IPS-11a (cell line): Measurements from ENCODE around the gene CSNK1D.

Experiments
- H3K4me3 ChIP-seq: one replicate; pipeline ENCODE4 v1.5.1; 2013; ENCODE audit warnings: low read depth, low read length, control low read depth

The CSNK1D gene

GRCh38 chr17:82273327-82274133, at the start of gene CSNK1D:
TSS of gene CSNK1D (minus strand) at chr17:82273700. CDS start at chr17:82273381, 319 bp downstream.
- H3K4me3 ChIP-seq, result peak within 1 kb of the TSS; percentile 73

DNA sequence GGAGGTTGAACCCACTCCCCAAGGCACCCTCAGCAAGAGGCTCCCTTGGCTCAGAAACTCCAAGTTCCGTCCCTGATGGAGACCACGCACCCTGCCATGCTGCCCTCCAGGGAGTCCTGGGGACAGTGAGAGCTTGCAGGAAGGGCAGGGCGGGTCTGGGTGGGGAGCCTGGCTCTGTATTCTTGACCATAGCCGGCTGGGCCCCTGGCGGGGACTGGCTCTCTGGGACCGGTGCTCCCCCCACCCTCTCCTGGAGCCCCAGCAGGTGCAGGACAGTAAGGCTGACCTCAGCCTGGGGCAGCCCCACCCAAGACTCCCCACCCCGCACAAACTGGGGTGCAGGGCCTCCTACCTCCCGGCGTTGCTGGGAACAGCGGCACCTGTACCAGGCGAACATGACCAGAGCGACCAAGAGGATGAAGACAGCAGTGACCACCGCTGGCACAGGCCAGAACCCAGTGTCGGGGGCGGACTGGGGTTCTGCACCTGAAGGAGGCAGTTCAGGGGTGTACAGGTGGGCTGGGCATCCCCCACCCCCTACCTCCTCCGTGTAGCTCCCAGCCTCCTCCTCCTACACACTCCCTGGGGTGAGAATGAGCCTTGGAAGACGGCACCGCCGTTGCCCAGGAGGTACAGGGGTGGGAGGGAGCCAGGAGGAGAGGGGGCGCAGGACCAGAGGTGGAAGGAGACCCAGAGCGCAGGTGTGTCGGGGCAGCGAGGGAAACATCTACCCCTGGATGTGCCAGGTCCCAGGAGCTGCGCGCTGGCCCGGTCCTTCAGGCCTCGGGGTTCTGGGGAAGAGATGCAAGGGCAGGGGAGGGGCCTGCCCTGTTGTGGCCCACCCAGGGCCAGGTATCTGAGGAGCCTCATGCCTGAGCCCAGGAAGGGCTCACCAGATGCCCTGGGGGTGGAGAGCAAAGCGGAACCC, 49.3 kb upstream of the CSNK1D start:
- H3K4me3 ChIP-seq, result no peak overlapping the region

DNA sequence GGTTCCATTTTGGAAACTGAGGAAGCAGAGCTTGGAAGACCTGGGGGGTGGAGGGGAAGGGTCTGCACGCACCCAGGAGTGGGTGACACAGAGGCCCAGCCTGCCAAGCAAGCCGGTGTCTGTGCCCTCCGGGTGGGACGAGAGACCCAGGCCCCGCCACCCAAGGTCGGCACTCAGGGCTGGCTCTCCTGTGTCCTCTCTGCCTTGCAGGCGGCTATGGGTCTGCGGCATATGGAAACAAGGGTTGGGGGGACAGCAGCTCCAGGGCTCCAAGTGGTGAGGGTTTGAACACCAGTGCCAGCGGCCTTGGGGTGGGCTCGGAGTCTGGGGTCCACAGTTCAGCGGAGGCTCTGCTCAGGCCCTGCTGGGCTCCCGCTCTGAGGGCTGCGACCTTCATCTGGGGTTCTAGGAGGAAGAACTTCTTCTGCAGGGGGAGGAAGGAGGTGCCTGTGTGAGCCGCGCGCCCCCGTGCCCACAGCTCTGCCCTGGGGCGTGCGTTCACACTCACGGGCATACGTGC, 48.5 kb upstream of the CSNK1D start:
- H3K4me3 ChIP-seq, result no peak overlapping the region

DNA sequence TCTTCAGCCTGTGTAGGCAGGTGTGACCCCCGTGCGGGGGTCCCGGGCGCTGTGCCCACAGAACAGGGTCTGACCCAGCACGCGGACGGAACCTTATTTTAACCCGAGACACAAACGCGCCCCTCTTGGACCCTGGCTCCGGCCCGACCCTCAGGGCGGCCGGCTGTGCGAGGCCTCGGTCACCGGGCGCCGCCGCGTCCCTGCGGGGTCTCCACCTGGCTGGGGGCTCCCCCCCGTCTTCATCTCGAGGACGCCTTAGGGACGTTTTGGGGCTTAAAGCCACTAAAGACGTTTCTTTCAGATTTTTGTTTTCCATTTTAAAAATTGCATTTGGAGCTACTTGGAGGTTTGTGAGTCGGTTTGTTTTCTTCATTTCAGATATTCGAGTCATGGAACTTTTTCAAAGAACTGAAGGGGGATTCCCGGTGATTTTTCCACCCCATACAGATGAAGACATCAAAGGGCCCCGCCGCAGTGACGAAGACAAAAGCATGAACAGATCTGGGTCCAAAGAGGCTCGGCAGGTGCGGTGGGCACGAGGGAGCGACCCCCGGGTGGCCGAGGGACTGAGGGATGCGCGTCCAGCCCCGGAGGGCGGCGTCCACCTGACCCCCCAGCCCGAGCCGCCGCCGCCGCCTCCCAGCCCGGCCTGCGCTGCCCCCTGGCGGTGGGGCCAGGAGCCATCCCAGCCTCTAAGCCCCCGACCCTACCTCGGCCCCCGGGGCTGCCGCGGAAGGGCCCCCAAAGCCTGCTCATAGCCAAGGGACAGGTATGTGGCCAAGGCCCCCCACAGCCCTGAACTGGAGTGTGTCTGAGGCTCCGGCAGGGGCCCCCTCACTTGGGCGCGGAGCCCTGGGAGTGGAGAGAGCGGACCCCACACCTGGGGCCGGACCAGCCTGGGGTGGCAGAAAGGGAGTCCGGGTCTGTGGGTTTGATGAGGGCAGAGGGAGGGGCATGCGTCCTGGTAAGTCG, 47.7 kb upstream of the CSNK1D start:
- no peak overlapping the region for H3K4me3 ChIP-seq

DNA sequence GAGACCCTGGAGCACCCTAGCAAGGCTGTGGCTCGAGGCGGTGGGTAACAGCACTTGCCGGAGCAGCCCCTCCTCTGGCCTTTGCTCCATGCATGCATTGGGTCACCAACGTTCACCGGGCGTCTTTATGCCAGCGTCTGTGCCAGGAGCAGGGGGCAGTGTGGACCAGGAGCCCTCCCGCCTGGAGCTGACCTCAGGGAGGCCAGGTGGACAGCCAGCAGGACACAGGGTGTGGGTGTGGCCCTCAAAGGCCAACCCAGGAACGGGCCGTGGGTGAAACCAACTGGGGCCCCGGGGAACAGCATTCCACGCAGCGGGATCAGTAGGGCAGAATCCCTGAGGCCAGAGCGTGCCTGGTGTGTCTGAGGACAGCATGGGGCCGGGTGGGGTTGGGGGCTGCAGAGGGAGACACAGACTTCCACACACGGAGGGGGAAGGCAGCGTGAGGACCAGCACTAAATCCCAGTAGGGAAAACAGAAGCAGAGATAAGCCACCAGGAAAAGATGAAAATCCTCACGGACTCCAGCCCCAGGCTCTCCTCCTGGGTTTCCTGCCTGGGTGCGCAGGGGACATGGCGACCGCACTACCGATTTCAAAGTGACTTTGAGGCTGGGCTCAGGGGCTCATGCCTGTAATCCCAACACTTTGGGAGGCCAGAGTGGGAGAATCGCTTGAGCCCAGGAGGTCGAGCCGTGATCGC, 46.8 kb upstream of the CSNK1D start:
- H3K4me3 ChIP-seq, result no peak overlapping the region

- H3K4me3 ChIP-seq, result no peak overlapping the region
These were observed 46.1 kb upstream of the CSNK1D start for GRCh38 chr17:82319619-82320062.

GRCh38 chr17:82318772-82319606, 45.5 kb upstream of the CSNK1D start:
- H3K4me3 ChIP-seq, result no peak overlapping the region

DNA sequence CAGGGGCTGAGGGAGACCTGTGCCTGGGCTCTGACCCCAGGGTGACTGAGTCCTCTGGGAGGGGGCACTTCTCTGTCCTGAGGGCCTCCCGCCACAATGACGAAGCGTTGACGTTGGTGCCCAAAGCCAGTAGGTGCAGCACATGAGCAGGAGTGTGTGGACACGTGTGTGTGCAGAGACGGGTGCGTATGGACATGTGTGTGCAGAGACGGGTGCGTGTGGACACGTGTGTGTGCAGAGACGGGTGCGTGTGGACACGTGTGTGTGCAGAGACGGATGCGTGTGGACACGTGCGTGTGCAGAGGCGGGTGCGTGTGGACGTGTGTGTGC, 44.6 kb upstream of the CSNK1D start:
- no peak overlapping the region for H3K4me3 ChIP-seq

GRCh38 chr17:82317394-82318168, 44.1 kb upstream of the CSNK1D start, which contains the start of gene CD7:
TSS of gene CD7 (minus strand) at chr17:82317608. CDS start at chr17:82317495, 113 bp downstream.
- H3K4me3 ChIP-seq, result no peak within 1 kb of the TSS

DNA sequence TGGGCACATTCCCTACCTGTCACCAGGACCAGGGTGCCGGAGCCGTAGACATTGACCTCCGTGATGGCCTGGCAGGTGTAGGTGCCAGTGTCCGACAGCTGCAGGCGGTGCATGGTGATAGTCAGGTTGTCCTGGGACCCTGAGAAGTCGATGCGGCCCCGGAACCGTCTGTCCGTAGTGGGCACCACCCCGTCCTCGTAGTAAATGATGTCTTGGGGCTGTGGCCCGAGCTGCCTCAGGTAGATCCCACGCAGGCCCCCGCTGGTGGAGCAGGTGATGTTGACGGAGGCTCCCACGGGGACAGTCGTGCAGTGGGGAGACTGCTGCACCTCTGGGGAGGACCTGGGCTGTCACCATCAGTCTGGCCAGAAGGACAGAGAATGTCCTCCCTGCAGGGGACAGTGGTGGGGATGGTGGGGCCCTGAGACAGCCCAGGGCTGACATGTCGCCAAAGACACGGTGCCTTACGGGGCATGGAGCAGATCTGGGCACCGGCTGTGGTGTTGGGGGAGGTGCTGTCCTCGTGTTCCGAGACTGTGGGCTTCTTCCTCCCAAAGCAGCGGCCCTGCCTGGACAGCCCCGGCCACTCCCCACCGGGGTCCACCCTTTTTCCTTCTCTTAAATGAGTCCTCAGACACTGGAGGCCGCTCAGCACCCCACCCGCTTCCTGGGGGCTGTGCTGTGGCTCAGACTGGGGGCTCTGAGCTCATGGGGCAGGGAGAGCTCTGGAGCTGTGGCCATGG, 43.3 kb upstream of the CSNK1D start:
- H3K4me3 ChIP-seq, result no peak overlapping the region

DNA sequence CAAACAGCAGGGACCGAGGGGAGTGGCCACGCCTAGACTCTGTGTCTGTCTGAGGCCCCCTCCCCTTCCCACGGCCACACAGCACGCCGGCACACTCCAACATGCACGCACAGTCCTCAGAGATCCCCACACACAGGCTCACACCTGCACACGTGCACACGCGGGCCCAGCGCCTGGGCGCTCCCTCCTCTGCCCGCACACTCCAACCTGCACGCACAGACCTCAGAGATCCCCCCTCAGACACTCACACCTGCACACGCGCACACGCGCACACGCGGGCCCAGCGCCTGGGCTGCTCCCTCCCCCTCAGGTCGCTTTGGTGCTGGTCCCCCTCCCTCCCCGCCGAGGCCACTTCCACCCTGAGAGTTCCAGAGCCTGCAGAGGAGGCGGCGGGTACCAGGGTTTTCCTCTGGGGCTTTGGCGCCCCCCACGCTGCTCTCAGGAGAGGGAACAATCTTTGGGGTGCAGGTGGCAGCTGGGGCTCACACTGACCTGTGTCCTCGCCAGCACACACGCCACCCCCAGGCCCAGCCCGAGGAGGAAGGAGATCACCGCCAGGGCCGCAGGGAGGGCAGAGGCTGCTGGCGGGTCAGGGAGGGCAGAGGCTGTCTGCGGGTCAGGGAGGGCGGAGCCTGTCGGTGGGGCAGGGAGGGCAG, 42.3 kb upstream of the CSNK1D start:
- no peak overlapping the region for H3K4me3 ChIP-seq

DNA sequence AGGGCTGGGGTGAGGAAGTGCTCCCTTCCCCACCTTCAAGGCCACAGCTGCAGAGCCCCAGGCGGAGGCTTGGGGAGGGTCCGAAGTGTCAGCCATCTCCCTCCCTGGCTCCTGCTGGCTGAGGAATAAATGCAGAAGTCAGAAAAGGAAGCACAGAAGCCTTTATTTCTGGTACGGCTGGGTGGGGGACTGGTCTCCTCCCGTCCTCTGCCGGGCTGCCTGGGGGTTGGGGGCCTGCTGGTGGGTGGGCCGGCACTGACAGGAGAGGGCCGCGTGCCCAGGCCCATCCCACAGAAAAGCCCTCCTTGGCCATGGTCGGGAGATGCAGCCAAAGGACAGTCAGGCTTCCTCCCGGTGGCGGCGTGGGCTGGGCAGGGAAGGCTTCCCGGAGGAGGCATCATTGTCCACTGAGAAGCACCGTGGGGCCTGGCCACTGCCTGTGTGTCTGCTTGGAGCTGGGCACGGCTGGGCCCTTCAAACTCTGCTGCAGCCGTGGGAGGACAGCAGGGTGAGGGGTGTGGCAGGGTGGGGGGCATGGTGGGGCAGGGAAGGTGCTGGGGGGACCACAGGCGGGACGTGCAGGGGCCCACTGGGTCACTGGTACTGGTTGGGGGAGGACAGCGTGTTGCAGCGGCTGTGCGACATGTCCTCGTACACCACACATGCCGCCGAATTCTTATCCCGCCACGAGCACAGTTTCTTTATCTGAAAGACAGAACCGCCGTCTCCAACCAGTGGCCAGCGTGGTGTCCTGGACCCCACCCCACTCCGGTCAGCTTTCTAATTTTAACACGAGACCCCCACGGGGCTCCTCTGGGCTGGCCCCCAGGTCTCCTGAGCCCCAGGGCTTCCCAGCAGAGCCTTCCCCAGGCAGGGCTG, 41.5 kb upstream of the CSNK1D start:
- H3K4me3 ChIP-seq, result no peak overlapping the region

- H3K4me3 ChIP-seq, result no peak overlapping the region
These were observed 40.7 kb upstream of the CSNK1D start for GRCh38 chr17:82314012-82314726.

GRCh38 chr17:82313195-82314011, 39.9 kb upstream of the CSNK1D start:
- H3K4me3 ChIP-seq, result no peak overlapping the region

DNA sequence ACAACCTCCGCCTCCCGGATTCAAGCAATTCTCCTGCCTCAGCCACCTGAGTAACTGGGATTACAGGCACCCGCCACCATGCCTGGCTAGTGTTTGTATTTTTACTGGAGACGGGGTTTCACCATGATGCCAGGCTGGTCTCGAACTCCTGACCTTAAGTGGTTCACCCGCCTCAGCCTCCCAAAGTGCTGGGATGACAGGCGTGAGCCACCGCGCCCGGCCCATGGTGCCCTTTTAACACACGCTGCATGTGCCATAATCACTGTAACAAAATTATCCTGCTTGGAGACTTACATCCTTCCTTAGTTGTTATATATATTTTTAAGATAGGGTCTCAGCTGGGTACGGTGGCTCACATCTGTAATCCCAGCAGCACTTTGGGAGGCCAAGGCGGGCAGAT, 38.5 kb upstream of the CSNK1D start:
- H3K4me3 ChIP-seq, result no peak overlapping the region
